GM23248 (cell line): ENCODE measurements around the gene ENPP4. TPM values are rescaled to one million over a fixed set of nuclear protein-coding genes. Genes with fewer than 3 reads are reported as not detected.
A peak's percentile ranks its signal among the peaks of the same experiment; 100 is the strongest.
"Not testable (repeated sequence)": the region's sequence is repeated elsewhere in the genome, so short reads cannot be mapped to it uniquely, and the experiment has no call there.

Experiments
- DNase-seq: peaks from one replicate; pipeline ENCODE4 v3.0.0-alpha.2; 2015
- H2AFZ ChIP-seq: fragments of 200-600 bp; sonication (generic); 2 replicates; pipeline ENCODE4 v1.6.1; 2016; ENCODE audit warnings: antibody characterized with exemption
- H3F3A ChIP-seq: fragments of 200-600 bp; sonication (generic); 2 replicates; pipeline ENCODE4 v1.6.1; 2016; ENCODE audit warnings: mild to moderate bottlenecking, antibody characterized with exemption, mixed run types; ENCODE audit not compliant: insufficient read depth
- H3K27ac ChIP-seq: fragments of 200-600 bp; sonication (generic); 2 replicates; pipeline ENCODE4 v1.5.1; 2016; ENCODE audit warnings: mild to moderate bottlenecking
- H3K27me3 ChIP-seq: fragments of 200-600 bp; sonication (generic); replicated peaks from 2 replicates; pipeline ENCODE4 v1.6.1; 2016; ENCODE audit warnings: mild to moderate bottlenecking; ENCODE audit not compliant: insufficient read depth
- H3K36me3 ChIP-seq: fragments of 200-600 bp; sonication (generic); 2 replicates; pipeline ENCODE4 v1.6.1; 2016; ENCODE audit warnings: low read depth, mild to moderate bottlenecking
- H3K4me1 ChIP-seq: fragments of 200-600 bp; sonication (generic); 2 replicates; pipeline ENCODE4 v1.6.1; 2016; ENCODE audit warnings: mild to moderate bottlenecking; ENCODE audit not compliant: insufficient read depth
- H3K4me2 ChIP-seq: fragments of 200-600 bp; sonication (generic); one replicate; pipeline ENCODE4 v1.6.1; 2016; ENCODE audit warnings: mild to moderate bottlenecking; ENCODE audit not compliant: unreplicated experiment
- H3K4me3 ChIP-seq: fragments of 200-600 bp; sonication (generic); 2 replicates; pipeline ENCODE4 v1.5.1; 2016; ENCODE audit warnings: mild to moderate bottlenecking
- H3K79me2 ChIP-seq: fragments of 200-600 bp; sonication (generic); 2 replicates; pipeline ENCODE4 v1.6.1; 2016; ENCODE audit warnings: mild to moderate bottlenecking; ENCODE audit not compliant: insufficient read depth
- H3K9ac ChIP-seq: fragments of 200-600 bp; sonication (generic); 2 replicates; pipeline ENCODE4 v1.6.1; 2016; ENCODE audit warnings: mild to moderate bottlenecking
- H3K9me2 ChIP-seq: fragments of 200-600 bp; sonication (generic); 2 replicates; pipeline ENCODE4 v1.6.1; 2016; ENCODE audit warnings: mixed run types, mild to moderate bottlenecking, moderate library complexity; ENCODE audit not compliant: insufficient read depth
- H3K9me3 ChIP-seq: fragments of 200-600 bp; sonication (generic); one replicate; pipeline ENCODE4 v1.6.1; 2017; ENCODE audit warnings: low read depth
- H4K20me1 ChIP-seq: fragments of 200-600 bp; sonication (generic); 2 replicates; pipeline ENCODE4 v1.6.0; 2016; ENCODE audit not compliant: insufficient read depth
- EZH2 ChIP-seq: fragments of 200-600 bp; sonication (generic); IDR thresholded peaks from 2 replicates; pipeline ENCODE4 v1.6.1; 2018; ENCODE audit warnings: antibody characterized with exemption, mild to moderate bottlenecking; ENCODE audit not compliant: insufficient read depth, poor library complexity, severe bottlenecking
- EZH2phosphoT487 ChIP-seq: fragments of 200-600 bp; sonication (generic); IDR thresholded peaks from 2 replicates; pipeline ENCODE4 v1.6.1; 2018; ENCODE audit warnings: antibody characterized with exemption, moderate library complexity, mild to moderate bottlenecking, low read depth; ENCODE audit not compliant: insufficient read depth
- WGBS, 2 experiments: methylation state at CpG; one replicate each; pipeline ENCODE4 v1.1.6; 2015 to 2017; ENCODE audit warnings: low lambda C conversion rate in 2 of 2, low coverage in 1 of 2; ENCODE audit errors: missing lambda C conversion rate in 2 of 2; 5-methylcytosine and 5-hydroxymethylcytosine counted together
- in situ Hi-C: fragments of 300-500 bp; cut with MboI; formaldehyde crosslinking; loops from 2 replicates; pipeline ENCODE4 v1.15.0; 2020
- polyA plus RNA-seq: library from polyadenylated mRNA; unstranded; fragments of >200 nt; fragmentation: Nextera tagmentation; extraction: Ambion mirVana; gene quantifications from 2 replicates; pipeline ENCODE4 v1.2.1, GENCODE V29; 2016
- total RNA-seq: library from RNA; depleted of rRNA; stranded (reverse); fragments of >200 nt; shearing (Covaris generic); gene quantifications from 2 replicates; pipeline ENCODE4 v1.2.3, GENCODE V29; 2014; rRNA removed

ENPP4 gene
- total RNA-seq (0.63 and 1.9 TPM in 2 replicates), polyA plus RNA-seq (1.1 and 1.6 TPM in 2 replicates)

- Histone ChIP-seq H3K9me3 (no peaks in the 10 kb centered on the region), H2AFZ (peak within 1 kb of the TSS; percentile 79), H3K9me2 (no peaks in the 10 kb centered on the region), H3K9ac (0 out of 2 replicates have a peak within 1 kb of the TSS, but pooled peaks have one; percentile 9), H3K36me3 (no peaks in the 10 kb centered on the region), H3K27me3 (peaks cover 31% of the 10 kb centered on the region), H3K4me2 (peak within 1 kb of the TSS; percentile 47), H3K4me3 (peak within 1 kb of the TSS; percentile 67), H3F3A (no peaks in the 10 kb centered on the region), H3K27ac (no peak within 1 kb of the TSS), H3K4me1 (no peaks in the 10 kb centered on the region), H4K20me1 (no peaks in the 10 kb centered on the region), H3K79me2 (no peaks in the 10 kb centered on the region)
- DNase-seq = peak; percentile 80
- TF ChIP-seq EZH2 (no peak), EZH2phosphoT487 (no peak)
- 1 to 3% methylated on average over 50 to 57 of the region's 61 CpGs for WGBS, 2 experiments
- in situ Hi-C loops = no loop called here
Measured at GRCh38 chr6:46129629-46130511, at the start of gene ENPP4. Gene ENPP4 (plus strand): TSS chr6:46129989. CDS start chr6:46139584, 9,595 bp downstream.

GRCh38 chr6:46080111-46080510, 49.7 kb upstream of the ENPP4 start:
- 37 to 43% methylated on average over 4 of the region's 4 CpGs for WGBS, 2 experiments
- no peaks in the 10 kb centered on the region for H3K79me2 ChIP-seq

GRCh38 chr6:46085688-46086087, 44.1 kb upstream of the ENPP4 start:
- H3K4me2 ChIP-seq, DNase-seq, H3K9me2 ChIP-seq, H3K9ac ChIP-seq, H3K4me1 ChIP-seq, H3K27ac ChIP-seq, H3K79me2 ChIP-seq, H3K9me3 ChIP-seq, H3K27me3 ChIP-seq, H2AFZ ChIP-seq, H3F3A ChIP-seq, H3K36me3 ChIP-seq, H4K20me1 ChIP-seq, H3K4me3 ChIP-seq: not testable (repeated sequence)
- 69 to 72% methylated on average over 10 of the region's 10 CpGs for WGBS, 2 experiments
- in situ Hi-C loops = loop anchor here (25.0 kb wide), 2 partner anchors 327 to 527 kb away; no protein-coding TSS in a partner anchor

More at GRCh38 chr6:46080111-46080510, 49.7 kb upstream of the ENPP4 start:
- no peak for DNase-seq
- Histone ChIP-seq H3K4me3 (no peak overlapping the region), H3F3A (no peaks in the 10 kb centered on the region), H3K9ac (no peak overlapping the region), H4K20me1 (no peaks in the 10 kb centered on the region), H3K36me3 (no peaks in the 10 kb centered on the region), H3K4me2 (no peak overlapping the region), H3K27me3 (no peaks in the 10 kb centered on the region; the same call in 1 of the 2 replicates), H2AFZ (no peak overlapping the region), H3K4me1 (no peaks in the 10 kb centered on the region), H3K9me3 (no peaks in the 10 kb centered on the region), H3K27ac (no peak overlapping the region), H3K9me2 (no peaks in the 10 kb centered on the region)
- in situ Hi-C loops = loop anchor here (25.0 kb wide), 2 partner anchors 332 to 532 kb away; no protein-coding TSS in a partner anchor
- TF ChIP-seq EZH2phosphoT487 (no peak), EZH2 (no peak)

- H3K9me3 ChIP-seq = no peaks in the 10 kb centered on the region
- peak; percentile 72 for DNase-seq
- H3K4me3 ChIP-seq = no peak overlapping the region
- no peak overlapping the region for H3K4me2 ChIP-seq
- no peaks in the 10 kb centered on the region for H3K79me2 ChIP-seq
- H3K36me3 ChIP-seq = no peaks in the 10 kb centered on the region
- in situ Hi-C loops = loop anchor here (25.0 kb wide), 2 partner anchors 322 to 522 kb away; no protein-coding TSS in a partner anchor
- H2AFZ ChIP-seq = no peak overlapping the region
- peaks cover 6% of the 10 kb centered on the region for H3K27me3 ChIP-seq
- no peaks in the 10 kb centered on the region for H3K9me2 ChIP-seq
- no peak overlapping the region for H3K9ac ChIP-seq
- H3F3A ChIP-seq = no peaks in the 10 kb centered on the region
- no peaks in the 10 kb centered on the region for H4K20me1 ChIP-seq
- H3K4me1 ChIP-seq = no peaks in the 10 kb centered on the region
- WGBS, 2 experiments = 36 to 37% methylated on average over 10 of the region's 10 CpGs
- TF ChIP-seq EZH2phosphoT487 = no peak
- no peak for TF ChIP-seq EZH2
- no peak overlapping the region for H3K27ac ChIP-seq
Measured at GRCh38 chr6:46090115-46091079, 39.4 kb upstream of the ENPP4 start.
